ENCODE data around the gene SLC4A9.

SLC4A9 gene

GRCh38 chr5:140402258-140403074, 42.5 kb downstream of the SLC4A9 start (continued):
- TF ChIP-seq, protein P1, sequence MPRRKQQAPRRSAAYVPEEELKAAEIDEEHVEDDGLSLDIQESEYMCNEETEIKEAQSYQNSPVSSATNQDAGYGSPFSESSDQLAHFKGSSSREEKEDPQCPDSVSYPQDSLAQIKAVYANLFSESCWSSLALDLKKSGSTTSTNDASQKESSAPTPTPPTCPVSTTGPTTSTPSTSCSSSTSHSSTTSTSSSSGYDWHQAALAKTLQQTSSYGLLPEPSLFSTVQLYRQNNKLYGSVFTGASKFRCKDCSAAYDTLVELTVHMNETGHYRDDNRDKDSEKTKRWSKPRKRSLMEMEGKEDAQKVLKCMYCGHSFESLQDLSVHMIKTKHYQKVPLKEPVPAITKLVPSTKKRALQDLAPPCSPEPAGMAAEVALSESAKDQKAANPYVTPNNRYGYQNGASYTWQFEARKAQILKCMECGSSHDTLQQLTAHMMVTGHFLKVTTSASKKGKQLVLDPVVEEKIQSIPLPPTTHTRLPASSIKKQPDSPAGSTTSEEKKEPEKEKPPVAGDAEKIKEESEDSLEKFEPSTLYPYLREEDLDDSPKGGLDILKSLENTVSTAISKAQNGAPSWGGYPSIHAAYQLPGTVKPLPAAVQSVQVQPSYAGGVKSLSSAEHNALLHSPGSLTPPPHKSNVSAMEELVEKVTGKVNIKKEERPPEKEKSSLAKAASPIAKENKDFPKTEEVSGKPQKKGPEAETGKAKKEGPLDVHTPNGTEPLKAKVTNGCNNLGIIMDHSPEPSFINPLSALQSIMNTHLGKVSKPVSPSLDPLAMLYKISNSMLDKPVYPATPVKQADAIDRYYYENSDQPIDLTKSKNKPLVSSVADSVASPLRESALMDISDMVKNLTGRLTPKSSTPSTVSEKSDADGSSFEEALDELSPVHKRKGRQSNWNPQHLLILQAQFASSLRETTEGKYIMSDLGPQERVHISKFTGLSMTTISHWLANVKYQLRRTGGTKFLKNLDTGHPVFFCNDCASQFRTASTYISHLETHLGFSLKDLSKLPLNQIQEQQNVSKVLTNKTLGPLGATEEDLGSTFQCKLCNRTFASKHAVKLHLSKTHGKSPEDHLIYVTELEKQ (tag by site-specific recombination; IDR thresholded peaks at IDR 0.05; ENCODE audit: borderline replicate concordance), result no peak; the same call in 1 of the 2 replicates
- TF ChIP-seq ZIC2 (tag by site-specific recombination; IDR thresholded peaks at IDR 0.05) (no peak), ZBTB44 (tag by site-specific recombination; IDR thresholded peaks at IDR 0.05) (no peak), HIC1 (tag by site-specific recombination; IDR thresholded peaks at IDR 0.05) (no peak), HOXD13 (CRISPR knock-in tag; IDR thresholded peaks at IDR 0.05; ENCODE audit: borderline replicate concordance) (no peak), ZNF10 (tag by site-specific recombination; IDR thresholded peaks at IDR 0.05) (no peak), ZBTB21 (tag by site-specific recombination; IDR thresholded peaks at IDR 0.05) (no peak), ZNF654 (tag by site-specific recombination; IDR thresholded peaks at IDR 0.05; ENCODE audit: low read depth) (no peak), KLF8 (tag by site-specific recombination; IDR thresholded peaks at IDR 0.05) (no peak; the same call in 1 of the 2 replicates), ZNF561 (tag by site-specific recombination; IDR thresholded peaks at IDR 0.05; ENCODE audit: borderline replicate concordance) (no peak), ZNF138 (tag by site-specific recombination; IDR thresholded peaks at IDR 0.05; ENCODE audit: borderline replicate concordance) (no peak), ZNF837 (tag by site-specific recombination; IDR thresholded peaks at IDR 0.05) (no peak), ZNF354C (tag by site-specific recombination; IDR thresholded peaks at IDR 0.05; ENCODE audit: borderline replicate concordance, low read depth) (no peak), ZNF335 (tag by site-specific recombination; conservative IDR thresholded peaks at IDR 0.05) (peak; percentile 81), ZNF776 (tag by site-specific recombination; IDR thresholded peaks at IDR 0.05; ENCODE audit: borderline replicate concordance) (no peak), ZNF626 (tag by site-specific recombination; IDR thresholded peaks at IDR 0.05) (no peak), ZBTB7A (tag by site-specific recombination; IDR thresholded peaks at IDR 0.05; ENCODE audit: low read depth) (no peak), ZNF518A (tag by site-specific recombination; conservative IDR thresholded peaks at IDR 0.05; ENCODE audit: low read depth) (0 out of 2 replicates have a peak, but pooled peaks have one; percentile 16), ZNF24 (tag by site-specific recombination; IDR thresholded peaks at IDR 0.05) (no peak; the same call in 1 of the 2 replicates)
- TF ChIP-seq, protein P2, sequence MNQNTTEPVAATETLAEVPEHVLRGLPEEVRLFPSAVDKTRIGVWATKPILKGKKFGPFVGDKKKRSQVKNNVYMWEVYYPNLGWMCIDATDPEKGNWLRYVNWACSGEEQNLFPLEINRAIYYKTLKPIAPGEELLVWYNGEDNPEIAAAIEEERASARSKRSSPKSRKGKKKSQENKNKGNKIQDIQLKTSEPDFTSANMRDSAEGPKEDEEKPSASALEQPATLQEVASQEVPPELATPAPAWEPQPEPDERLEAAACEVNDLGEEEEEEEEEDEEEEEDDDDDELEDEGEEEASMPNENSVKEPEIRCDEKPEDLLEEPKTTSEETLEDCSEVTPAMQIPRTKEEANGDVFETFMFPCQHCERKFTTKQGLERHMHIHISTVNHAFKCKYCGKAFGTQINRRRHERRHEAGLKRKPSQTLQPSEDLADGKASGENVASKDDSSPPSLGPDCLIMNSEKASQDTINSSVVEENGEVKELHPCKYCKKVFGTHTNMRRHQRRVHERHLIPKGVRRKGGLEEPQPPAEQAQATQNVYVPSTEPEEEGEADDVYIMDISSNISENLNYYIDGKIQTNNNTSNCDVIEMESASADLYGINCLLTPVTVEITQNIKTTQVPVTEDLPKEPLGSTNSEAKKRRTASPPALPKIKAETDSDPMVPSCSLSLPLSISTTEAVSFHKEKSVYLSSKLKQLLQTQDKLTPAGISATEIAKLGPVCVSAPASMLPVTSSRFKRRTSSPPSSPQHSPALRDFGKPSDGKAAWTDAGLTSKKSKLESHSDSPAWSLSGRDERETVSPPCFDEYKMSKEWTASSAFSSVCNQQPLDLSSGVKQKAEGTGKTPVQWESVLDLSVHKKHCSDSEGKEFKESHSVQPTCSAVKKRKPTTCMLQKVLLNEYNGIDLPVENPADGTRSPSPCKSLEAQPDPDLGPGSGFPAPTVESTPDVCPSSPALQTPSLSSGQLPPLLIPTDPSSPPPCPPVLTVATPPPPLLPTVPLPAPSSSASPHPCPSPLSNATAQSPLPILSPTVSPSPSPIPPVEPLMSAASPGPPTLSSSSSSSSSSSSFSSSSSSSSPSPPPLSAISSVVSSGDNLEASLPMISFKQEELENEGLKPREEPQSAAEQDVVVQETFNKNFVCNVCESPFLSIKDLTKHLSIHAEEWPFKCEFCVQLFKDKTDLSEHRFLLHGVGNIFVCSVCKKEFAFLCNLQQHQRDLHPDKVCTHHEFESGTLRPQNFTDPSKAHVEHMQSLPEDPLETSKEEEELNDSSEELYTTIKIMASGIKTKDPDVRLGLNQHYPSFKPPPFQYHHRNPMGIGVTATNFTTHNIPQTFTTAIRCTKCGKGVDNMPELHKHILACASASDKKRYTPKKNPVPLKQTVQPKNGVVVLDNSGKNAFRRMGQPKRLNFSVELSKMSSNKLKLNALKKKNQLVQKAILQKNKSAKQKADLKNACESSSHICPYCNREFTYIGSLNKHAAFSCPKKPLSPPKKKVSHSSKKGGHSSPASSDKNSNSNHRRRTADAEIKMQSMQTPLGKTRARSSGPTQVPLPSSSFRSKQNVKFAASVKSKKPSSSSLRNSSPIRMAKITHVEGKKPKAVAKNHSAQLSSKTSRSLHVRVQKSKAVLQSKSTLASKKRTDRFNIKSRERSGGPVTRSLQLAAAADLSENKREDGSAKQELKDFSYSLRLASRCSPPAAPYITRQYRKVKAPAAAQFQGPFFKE (tag by site-specific recombination; IDR thresholded peaks at IDR 0.05; ENCODE audit: borderline replicate concordance), result no peak
